ENCODE data around the gene URB1. TPM values are rescaled to one million over a fixed set of nuclear protein-coding genes. Genes with fewer than 3 reads are reported as not detected.
A peak's percentile ranks its signal among the peaks of the same experiment; 100 is the strongest.

The URB1 gene
- total RNA-seq, 2 donors from 2014 or later: 17.6 to 37.2 TPM

DNA sequence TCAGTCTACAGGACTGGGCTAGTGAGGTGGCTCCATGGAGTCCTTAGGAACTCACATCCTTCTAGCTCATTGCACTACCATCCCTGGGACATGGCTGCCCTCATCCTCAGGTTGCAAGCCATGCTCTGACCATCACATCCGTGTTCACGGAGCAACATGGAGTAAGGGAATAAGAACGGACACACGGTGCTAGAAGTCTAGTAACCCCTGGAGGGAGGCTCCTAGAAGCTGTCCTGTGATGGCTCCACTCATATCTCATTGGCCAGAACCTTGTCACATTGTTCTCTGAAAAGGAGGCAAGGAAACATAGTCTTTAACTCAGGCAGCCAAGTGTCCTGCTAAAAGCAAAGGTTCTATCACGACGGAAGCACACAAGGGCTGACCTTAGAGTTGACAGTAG is 90.3 kb downstream of the URB1 start:
- Mint-ChIP-seq H3K36me3 (ENCODE audit: low read depth) (peaks cover 20% of the 10 kb centered on the region), H3K27ac (no peak overlapping the region), H3K4me3 (no peak overlapping the region), H3K27me3 (no peaks in the 10 kb centered on the region), H3K9me3 (no peaks in the 10 kb centered on the region), H3K4me1 (no peaks in the 10 kb centered on the region)
- ATAC-seq (replicated peaks): no peak

DNA sequence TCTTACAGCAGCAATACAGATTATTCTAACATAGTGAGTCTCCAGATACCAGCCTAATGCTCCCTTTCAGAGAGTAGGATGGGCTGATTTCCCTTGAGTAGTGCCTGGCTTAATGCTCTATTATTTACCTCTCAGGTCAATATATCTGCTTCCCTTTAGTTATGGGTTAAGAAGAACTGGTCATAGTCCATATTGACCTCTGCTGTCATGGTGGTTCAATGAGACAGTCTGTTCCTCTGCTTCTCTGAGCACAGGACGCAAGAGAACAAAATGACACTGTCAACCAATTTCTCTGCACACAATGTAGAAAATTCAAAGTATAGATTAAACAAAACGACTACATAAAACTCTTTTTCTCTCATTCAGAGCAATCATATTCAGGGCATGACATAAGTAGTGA is 91.2 kb downstream of the URB1 start:
- H3K27me3 Mint-ChIP-seq: no peaks in the 10 kb centered on the region
- ATAC-seq (replicated peaks): no peak
- H3K4me1 Mint-ChIP-seq: no peaks in the 10 kb centered on the region
- H3K9me3 Mint-ChIP-seq: no peaks in the 10 kb centered on the region
- no peak overlapping the region for H3K4me3 Mint-ChIP-seq
- H3K27ac Mint-ChIP-seq: no peak overlapping the region
- peaks cover 13% of the 10 kb centered on the region for H3K36me3 Mint-ChIP-seq (ENCODE audit: low read depth)

DNA sequence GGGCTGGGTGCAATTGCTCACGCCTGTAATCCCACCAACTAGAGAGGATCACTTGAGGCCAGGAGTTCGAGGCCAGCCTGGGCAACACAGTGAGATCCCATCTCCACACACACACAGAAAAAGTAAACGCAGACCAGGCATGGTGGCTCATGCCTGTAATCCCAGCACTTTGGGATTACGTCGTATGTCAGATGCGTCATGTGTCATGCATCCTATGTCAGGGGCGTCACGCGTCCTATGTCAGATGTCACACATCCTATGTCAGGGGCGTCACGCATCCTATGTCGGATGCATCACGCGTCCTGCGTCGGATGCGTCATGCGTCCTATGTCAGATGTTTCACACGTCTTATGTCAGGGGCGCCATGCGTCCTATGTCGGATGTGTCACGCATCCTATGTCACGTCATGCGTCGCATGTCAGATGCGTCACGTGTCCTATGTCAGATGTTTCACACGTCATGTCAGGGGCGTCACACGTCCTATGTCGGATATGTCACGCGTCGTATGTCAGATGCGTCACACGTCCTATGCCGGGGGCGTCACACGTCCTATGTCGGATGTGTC is 92.6 kb downstream of the URB1 start:
- Mint-ChIP-seq H3K27ac (no peak overlapping the region), H3K27me3 (no peaks in the 10 kb centered on the region), H3K4me3 (no peak overlapping the region), H3K4me1 (no peaks in the 10 kb centered on the region), H3K9me3 (no peaks in the 10 kb centered on the region), H3K36me3 (ENCODE audit: low read depth) (peaks cover 12% of the 10 kb centered on the region)
- ATAC-seq (replicated peaks): no peak

DNA sequence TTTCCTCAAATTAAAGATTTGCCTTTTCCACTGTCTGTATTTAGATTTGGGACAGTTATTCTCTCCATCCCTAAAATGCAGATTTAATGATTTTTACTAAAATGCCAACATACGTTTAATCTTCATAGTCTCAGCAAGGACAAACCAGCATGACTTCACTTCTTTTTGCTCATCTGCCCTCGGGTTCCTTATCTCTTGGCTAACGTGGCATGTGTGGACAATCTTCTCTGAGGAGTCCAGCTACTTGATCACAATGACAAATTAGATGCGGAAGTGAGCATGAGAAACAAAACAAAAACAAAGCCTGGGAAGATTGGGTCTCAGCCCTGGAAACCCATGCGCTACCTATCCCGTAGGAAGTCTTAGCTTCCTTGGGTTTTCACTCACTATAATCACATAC is 93.1 kb downstream of the URB1 start:
- no peak for ATAC-seq (replicated peaks)
- Mint-ChIP-seq H3K4me3 (no peak overlapping the region), H3K36me3 (ENCODE audit: low read depth) (peaks cover 12% of the 10 kb centered on the region), H3K9me3 (no peaks in the 10 kb centered on the region), H3K27ac (no peak overlapping the region), H3K4me1 (no peaks in the 10 kb centered on the region), H3K27me3 (no peaks in the 10 kb centered on the region)

DNA sequence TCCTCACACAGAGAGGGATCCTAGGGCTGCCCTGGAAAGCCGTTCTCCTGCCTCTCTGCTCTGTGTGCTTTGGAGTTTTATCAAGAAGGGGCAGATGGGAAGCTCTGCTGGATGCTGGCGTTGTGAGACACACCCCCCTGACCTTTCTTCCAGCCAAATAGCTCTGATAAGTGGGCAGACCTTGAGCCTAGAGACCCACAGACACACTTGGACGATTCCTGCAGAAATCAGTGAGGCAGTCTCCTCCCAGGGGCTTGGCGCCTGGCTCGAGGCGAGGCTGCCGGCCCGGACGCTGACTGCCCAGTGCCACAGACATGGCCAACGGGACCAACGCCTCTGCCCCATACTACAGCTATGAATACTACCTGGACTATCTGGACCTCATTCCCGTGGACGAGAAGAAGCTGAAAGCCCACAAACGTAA is 94.1 kb downstream of the URB1 start, which contains the start of gene MRAP:
Gene MRAP, plus strand, starts transcription at position 198 of the 424 bp plus-strand sequence. Its CDS starts 117 bp downstream, at position 315.
- Mint-ChIP-seq H3K27me3 (no peaks in the 10 kb centered on the region), H3K4me3 (no peak within 1 kb of the TSS), H3K36me3 (ENCODE audit: low read depth) (peaks cover 12% of the 10 kb centered on the region), H3K4me1 (no peaks in the 10 kb centered on the region), H3K9me3 (no peaks in the 10 kb centered on the region), H3K27ac (no peak within 1 kb of the TSS)
- no peak for ATAC-seq (replicated peaks)

DNA sequence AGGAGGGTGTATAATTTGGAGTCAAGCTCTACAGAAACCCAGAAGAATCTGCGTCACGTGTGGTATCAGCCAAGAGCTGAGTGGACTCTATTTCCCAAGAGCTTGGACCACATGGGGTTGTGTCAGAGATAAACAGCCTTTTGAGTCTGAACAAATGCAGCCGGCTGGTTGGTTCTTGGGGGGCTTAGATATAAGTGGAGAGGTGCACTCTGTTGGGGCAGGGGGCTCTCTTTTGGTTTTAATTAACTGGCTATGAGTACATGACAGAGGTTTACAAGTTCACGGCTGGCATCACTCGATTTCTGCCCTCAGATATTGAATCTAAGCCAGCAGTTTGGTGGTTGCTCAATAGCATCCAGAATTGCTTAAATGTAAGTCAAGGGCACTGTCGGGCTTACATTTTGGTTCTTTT is 94.7 kb downstream of the URB1 start:
- no peaks in the 10 kb centered on the region for H3K27me3 Mint-ChIP-seq
- H3K9me3 Mint-ChIP-seq: no peaks in the 10 kb centered on the region
- no peak for ATAC-seq (replicated peaks)
- no peaks in the 10 kb centered on the region for H3K4me1 Mint-ChIP-seq
- peaks cover 12% of the 10 kb centered on the region for H3K36me3 Mint-ChIP-seq (ENCODE audit: low read depth)
- no peak overlapping the region for H3K27ac Mint-ChIP-seq
- H3K4me3 Mint-ChIP-seq: no peak overlapping the region

DNA sequence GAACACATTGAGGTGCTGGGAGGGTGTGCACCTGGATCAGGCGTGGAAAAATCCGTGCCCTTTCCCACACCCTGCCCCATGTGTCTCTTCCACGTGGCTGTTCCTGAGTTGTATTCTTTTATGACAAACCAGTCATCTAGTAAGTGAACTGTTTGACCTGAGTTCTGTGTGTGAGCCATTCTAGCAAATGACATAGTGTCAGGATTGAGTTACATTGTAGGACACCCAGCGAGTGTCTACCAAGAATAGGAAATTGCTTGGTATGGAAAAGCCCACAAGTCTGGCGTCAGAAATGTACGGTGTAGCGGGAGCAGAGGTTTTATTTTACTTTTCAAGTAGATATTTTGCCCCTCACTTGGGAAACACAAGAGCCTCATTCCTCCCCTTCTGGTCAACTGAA is 95.4 kb downstream of the URB1 start:
- H3K27me3 Mint-ChIP-seq: no peaks in the 10 kb centered on the region
- no peak for ATAC-seq (replicated peaks)
- H3K27ac Mint-ChIP-seq: no peak overlapping the region
- peaks cover 12% of the 10 kb centered on the region for H3K36me3 Mint-ChIP-seq (ENCODE audit: low read depth)
- H3K4me1 Mint-ChIP-seq: no peaks in the 10 kb centered on the region
- no peaks in the 10 kb centered on the region for H3K9me3 Mint-ChIP-seq
- H3K4me3 Mint-ChIP-seq: no peak overlapping the region

DNA sequence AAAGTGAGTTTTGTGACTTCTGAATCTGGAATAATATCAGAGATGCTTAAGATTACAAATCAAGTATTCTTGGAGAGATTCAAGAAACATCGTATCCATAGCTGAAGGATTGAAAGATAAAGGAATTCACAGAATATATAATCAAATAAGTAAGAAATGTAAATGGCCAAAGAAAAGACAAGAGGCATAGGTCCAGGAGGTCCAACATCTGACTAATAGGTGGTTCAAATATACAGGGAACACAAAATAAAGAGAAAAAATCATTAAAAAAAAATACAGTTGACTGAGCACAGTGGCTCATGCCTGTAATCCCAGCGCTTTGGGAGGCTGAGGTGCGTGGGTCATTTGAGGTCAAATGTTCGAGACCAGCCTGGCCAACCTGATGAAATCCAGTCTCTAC is 107.3 kb downstream of the URB1 start:
- peaks cover 6% of the 10 kb centered on the region for H3K4me1 Mint-ChIP-seq
- H3K4me3 Mint-ChIP-seq: no peak overlapping the region
- H3K36me3 Mint-ChIP-seq (ENCODE audit: low read depth): peaks cover 14% of the 10 kb centered on the region
- ATAC-seq (replicated peaks): no peak
- H3K9me3 Mint-ChIP-seq: no peaks in the 10 kb centered on the region
- no peaks in the 10 kb centered on the region for H3K27me3 Mint-ChIP-seq
- no peak overlapping the region for H3K27ac Mint-ChIP-seq

DNA sequence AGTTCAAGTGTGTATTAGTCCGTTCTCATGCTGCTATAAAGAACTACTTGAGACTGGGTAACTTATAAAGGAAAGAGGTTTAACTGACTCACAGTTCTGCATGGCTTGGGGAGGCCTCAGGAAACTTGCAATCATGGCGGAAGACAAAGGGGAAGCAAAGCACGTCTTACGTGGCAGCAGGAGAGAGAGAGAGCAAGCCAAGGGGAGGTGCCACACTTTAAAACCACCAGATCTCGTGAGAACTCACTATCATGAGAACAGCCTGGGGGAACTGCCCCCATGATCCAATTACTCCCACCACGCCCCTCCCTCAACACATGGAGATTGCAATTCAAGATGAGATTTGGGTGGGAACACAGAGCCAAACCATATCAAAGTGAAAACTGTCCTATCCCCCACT is 109.8 kb downstream of the URB1 start:
- Mint-ChIP-seq H3K4me3 (no peak overlapping the region), H3K4me1 (peaks cover 10% of the 10 kb centered on the region), H3K27ac (peak overlapping the region; percentile 1), H3K9me3 (no peaks in the 10 kb centered on the region), H3K36me3 (ENCODE audit: low read depth) (peaks cover 22% of the 10 kb centered on the region), H3K27me3 (no peaks in the 10 kb centered on the region)
- no peak for ATAC-seq (replicated peaks)

DNA sequence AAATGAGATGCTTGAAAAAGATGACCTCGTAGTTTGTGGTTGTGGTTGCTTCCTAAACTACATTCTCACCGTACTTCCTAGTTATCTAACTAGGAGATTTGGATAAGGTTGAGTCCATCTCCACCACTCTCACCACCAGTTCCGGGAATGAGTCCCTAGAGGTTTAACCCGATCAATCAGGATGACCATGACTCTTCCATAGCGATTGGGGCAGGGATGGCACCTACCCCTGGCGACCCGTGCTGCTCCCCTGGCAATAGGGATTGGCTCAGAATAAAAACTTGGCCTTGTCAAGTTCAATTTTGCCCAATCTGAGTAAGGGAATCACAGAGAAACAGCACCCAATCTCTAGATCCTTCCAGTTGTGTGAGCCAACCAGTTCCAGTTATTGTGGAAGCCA is 111.3 kb downstream of the URB1 start:
- H3K36me3 Mint-ChIP-seq (ENCODE audit: low read depth): peaks cover 22% of the 10 kb centered on the region
- no peak overlapping the region for H3K4me3 Mint-ChIP-seq
- H3K9me3 Mint-ChIP-seq: no peaks in the 10 kb centered on the region
- ATAC-seq (replicated peaks): no peak
- no peaks in the 10 kb centered on the region for H3K27me3 Mint-ChIP-seq
- peaks cover 10% of the 10 kb centered on the region for H3K4me1 Mint-ChIP-seq
- no peak overlapping the region for H3K27ac Mint-ChIP-seq

DNA sequence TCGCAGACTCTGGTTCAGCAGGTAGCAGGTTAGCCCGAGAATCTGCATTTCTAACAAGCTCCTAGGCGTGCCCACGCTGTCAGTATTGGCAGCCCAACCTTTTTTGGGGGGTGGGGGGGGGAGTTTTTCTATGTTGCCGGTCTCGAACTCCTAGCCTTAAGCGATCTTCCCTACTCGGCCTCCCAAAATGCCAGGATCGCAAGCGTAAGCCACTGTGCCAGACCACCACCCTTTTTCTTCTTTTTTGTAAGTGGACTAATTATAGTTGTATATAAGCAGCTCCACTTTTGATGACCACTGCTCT is 113.5 kb downstream of the URB1 start:
- Mint-ChIP-seq H3K36me3 (ENCODE audit: low read depth) (peaks cover 37% of the 10 kb centered on the region), H3K27ac (peak overlapping the region; percentile 97), H3K9me3 (no peaks in the 10 kb centered on the region), H3K4me3 (peak overlapping the region; percentile 93), H3K27me3 (no peaks in the 10 kb centered on the region), H3K4me1 (peaks cover 16% of the 10 kb centered on the region)
- ATAC-seq (replicated peaks): no peak

DNA sequence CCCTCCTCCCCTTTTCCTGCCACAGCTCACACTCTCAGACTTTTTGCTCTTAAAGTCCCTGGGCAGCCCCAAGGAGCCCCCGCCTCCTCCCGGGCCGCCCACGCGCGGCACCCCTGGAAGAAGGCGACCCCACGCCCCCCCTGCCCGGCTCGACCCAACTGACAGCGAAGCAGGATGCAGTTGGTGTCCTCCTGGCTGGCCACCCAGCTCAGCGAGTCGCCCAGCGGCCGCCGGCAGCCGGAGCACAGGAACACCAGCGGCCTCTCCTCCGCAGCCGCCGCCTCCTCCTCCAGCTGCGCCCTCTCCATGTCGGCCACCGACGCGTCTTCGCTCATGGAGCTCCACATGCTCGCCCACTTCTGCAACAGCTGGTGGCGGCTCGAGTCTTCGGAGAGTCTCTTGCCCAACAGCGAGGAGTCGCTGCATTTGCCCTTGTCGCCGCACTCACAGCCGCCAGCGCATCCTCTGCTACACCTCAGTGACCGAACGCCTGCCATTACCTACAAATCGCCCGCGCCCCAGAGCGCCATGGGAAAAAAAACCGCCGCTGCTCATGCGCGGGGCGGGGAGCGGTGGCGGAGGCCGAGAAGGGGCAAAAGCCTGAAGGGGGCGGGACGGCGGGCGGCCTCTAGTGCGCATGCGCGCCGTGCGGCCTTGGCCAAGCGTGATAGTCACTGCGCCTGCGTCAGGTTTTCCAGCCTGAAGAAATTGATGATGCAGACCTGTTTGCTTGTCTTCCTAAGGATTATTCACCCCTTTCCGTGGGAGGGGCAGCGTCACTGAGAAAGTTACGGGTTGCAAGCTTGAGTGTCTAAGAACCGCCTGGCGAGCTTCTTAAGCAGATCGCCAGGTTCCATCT is 114.1 kb downstream of the URB1 start, which contains the start of gene MIS18A:
Gene MIS18A, minus strand, starts transcription at position 532 of the 859 bp plus-strand sequence. Its CDS starts 35 bp downstream, at position 497.
- H3K36me3 Mint-ChIP-seq (ENCODE audit: low read depth): peaks cover 38% of the 10 kb centered on the region
- no peaks in the 10 kb centered on the region for H3K9me3 Mint-ChIP-seq
- peaks cover 16% of the 10 kb centered on the region for H3K4me1 Mint-ChIP-seq
- peak within 1 kb of the TSS; percentile 97 for H3K27ac Mint-ChIP-seq
- ATAC-seq (replicated peaks): peak; percentile 92
- no peaks in the 10 kb centered on the region for H3K27me3 Mint-ChIP-seq
- peak within 1 kb of the TSS; percentile 93 for H3K4me3 Mint-ChIP-seq

DNA sequence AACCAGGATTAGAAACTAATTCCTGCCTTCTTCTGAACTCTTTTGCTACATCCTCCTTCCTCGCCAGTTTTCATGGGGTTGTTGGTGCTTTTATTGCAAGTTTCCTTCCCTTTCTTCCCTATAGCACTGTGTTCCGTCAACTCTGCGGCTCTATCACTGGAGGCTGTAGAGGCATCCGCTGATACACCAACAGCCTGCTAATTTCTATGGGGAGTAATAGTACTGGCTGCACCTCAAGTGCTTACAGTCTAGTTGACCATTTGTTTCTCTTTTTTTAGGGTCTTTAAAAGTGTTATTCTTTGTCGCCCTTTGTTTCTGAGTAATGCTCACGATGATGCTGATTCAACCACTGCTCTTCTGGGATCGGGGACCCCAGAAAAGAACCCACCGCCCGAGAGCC is 114.7 kb downstream of the URB1 start:
- H3K4me1 Mint-ChIP-seq: peaks cover 16% of the 10 kb centered on the region
- peak overlapping the region; percentile 97 for H3K27ac Mint-ChIP-seq
- peak overlapping the region; percentile 93 for H3K4me3 Mint-ChIP-seq
- no peak for ATAC-seq (replicated peaks)
- H3K36me3 Mint-ChIP-seq (ENCODE audit: low read depth): peaks cover 35% of the 10 kb centered on the region
- no peaks in the 10 kb centered on the region for H3K9me3 Mint-ChIP-seq
- H3K27me3 Mint-ChIP-seq: no peaks in the 10 kb centered on the region

DNA sequence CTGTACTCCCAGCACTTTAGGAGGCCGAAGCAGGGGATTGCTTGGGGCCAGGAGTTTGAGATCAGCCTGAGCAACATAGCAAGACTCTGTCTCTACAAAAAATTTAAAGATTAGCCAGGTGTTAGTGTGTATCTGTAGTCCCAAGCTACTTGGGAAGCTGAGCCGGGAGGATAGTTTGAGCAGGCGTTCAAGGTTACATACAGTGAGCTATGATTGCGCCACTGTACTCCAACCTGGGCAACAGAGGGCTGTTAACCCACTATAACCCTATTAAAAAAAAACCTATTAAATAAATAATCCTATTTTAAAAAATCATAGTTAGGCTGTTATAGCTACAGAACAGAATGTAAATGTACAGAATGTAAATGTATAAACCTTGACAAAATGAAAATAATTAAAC is 116.1 kb downstream of the URB1 start:
- peaks cover 45% of the 10 kb centered on the region for H3K36me3 Mint-ChIP-seq (ENCODE audit: low read depth)
- no peak overlapping the region for H3K27ac Mint-ChIP-seq
- H3K9me3 Mint-ChIP-seq: no peaks in the 10 kb centered on the region
- H3K27me3 Mint-ChIP-seq: no peaks in the 10 kb centered on the region
- no peak overlapping the region for H3K4me3 Mint-ChIP-seq
- ATAC-seq (replicated peaks): no peak
- peaks cover 11% of the 10 kb centered on the region for H3K4me1 Mint-ChIP-seq

DNA sequence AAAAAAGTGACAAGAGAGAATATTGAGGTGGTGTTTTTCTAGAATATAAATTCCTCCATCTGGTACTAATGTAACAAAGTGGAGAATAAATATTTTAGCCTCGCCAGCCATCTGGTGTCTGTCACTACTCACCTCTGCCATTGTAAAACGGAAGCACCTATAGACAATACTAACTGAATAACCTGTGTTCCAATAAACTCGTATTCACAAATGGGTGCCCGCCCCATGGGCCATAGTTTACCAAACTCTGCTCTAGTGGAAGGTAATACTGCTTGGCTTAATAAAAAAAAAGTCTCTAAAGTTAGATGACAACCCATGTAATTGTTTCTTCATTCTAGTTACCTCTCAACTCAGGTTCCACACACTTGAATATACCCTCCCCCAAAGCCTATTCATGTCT is 122.1 kb downstream of the URB1 start:
- no peak for ATAC-seq (replicated peaks)
- Mint-ChIP-seq H3K27me3 (no peaks in the 10 kb centered on the region), H3K4me3 (no peak overlapping the region), H3K27ac (no peak overlapping the region), H3K36me3 (ENCODE audit: low read depth) (peaks cover 71% of the 10 kb centered on the region), H3K9me3 (no peaks in the 10 kb centered on the region), H3K4me1 (peaks cover 4% of the 10 kb centered on the region)
